AG08395 (cell line): ENCODE measurements around the gene CHST15.
A peak's percentile ranks its signal among the peaks of the same experiment; 100 is the strongest.

Source experiments
- DNase-seq: peaks from one replicate; pipeline ENCODE4 v3.0.0; 2012; ENCODE audit warnings: mixed read lengths, low spot score

Gene CHST15

DNA sequence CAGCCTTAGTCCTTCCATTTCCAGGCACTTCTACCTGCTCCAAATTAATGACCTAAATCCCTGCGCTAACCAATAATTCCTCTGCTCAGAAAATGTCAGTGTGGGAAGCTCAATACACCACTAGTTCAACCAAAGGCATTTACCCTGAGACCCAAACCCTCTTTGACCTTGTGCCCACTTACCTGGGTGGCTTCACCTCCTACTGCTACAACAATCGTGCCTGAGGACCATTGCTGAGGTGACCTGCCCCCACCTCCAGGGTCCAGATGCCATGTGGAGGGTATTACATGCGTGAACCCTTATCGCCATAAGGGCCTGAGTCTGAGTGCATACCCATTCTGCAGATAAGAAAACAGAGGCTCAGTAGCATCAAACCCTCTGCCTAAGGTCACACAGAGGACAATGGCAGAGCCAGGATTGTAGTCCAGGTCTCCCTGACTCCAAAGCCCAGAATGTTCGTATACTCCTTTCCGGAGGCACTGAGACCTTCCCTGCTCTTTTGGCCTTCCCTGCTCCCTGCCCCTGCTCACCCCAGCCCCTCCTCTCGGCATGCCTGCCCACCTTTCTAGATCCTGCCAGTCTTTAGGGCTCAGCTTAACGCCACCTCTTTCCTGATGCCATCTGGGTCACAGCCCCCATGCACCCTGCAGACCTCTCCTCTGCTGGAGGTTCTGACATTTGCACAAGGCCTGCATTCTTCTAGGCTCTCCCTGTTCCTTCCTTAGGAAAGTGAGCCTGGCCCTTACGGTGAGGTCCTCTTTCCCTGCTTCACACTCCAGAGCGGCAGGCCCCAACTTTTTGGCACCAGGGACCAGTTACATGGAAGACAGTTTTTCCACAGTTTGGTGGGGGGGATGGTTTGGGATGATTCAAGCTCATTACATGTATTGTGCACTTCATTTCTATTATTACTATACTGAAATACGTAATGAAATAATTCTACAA lies 94.9 kb downstream of the CHST15 start:
- no peak for DNase-seq

DNA sequence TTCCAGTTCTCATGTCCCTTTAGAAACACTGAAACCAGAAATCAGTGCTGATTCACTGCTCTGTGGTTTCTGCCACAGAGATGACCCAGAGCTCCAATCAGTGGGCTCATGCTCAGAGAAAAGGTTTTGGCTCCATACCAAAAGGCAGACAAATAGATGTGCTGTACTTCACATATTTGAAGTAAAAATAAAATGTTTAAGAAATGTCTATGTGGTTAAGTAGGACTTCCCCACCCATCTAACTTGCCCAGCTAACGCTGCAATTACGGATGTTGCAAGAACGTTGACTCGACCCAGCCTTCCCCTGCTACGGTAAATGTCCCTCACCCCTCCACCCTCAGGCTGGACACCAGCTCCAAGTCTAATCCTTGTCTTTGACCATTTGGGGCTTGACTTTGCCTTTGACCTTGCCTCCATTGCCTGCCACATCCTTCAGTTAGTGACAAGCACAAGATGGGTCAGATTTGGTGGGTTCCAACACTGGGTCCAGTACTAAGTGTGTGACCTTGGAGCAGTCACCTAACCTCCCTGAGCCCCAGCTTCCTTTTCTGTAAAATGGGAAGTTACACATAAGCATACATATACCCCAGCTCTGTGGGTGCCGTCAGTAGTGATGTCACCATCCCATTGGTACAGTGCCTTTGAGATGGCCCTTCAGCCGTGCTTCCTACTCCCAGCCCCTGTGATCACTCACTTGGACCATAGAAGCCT lies 95.8 kb downstream of the CHST15 start:
- DNase-seq = peak; percentile 92

DNA sequence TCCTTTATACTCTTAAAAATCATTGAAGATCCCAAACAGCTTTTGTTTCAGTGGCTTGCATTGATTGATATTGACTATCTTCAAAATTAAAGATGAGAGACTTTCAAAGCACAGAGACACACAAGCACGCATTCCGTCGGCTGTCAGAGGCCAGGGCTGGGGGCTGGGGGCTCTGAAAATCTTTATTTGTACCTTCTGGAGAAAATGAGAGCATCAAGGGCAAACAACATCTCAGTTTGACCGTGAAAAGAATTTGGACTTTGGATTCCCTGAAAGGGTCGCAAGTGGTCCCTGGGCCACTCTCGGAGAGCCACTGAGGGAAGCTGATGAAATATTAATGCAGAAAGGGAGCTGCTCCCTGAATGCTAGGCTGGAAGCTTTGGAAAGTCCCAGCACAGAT lies 96.4 kb downstream of the CHST15 start:
- DNase-seq = no peak

DNA sequence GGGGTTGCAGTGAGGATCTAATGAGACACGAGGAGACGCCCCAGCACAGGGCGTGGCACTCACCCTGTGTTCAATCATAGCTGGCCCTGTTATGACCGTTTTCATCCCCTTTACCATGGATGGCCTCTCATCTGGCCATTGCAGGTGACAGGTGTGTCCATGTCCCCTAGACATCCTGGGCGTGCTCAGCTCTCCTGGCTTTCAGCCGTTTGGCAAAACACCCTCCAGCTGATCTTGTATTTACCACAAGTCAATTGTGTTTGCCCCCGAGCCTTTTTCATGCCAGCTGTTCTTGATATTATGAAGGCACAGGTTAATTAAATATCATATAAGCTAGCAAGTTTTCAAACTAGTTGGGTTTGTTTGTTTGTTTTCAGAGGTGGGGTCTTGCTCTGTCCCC lies 97.1 kb downstream of the CHST15 start:
- no peak for DNase-seq

DNA sequence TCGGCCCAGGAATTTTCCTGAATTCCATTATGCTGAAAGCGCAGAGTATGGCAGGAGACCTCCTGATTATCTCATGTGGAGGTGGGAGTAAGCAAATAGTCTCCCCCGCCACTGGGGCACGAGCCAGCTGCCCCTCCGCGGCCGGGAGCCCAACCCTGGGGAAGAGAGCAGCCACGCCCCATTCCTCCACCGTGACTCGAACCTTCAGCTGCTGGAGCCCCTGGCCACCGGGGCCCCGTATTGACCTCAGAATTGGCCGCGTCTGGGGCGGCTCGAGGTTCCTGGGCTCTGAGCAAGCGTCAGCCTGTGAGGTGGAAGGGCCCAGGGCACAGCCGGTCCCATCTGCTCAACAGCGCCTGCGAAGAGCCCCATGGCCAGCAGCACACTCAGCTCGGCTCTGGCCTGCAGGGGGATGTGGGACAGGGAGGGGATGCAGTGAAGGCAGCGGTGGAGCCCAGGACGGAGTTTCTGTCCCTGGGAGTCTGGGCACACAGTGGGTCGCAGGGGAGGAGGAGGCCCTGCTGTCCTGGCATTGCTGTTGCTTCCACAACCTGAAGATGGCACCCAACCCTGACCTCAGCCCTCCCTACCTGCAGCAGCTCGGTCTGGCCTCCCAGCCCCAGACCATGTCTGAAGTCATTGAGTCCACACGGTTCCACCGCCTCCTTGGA lies 97.8 kb downstream of the CHST15 start:
- peak; percentile 83 for DNase-seq

DNA sequence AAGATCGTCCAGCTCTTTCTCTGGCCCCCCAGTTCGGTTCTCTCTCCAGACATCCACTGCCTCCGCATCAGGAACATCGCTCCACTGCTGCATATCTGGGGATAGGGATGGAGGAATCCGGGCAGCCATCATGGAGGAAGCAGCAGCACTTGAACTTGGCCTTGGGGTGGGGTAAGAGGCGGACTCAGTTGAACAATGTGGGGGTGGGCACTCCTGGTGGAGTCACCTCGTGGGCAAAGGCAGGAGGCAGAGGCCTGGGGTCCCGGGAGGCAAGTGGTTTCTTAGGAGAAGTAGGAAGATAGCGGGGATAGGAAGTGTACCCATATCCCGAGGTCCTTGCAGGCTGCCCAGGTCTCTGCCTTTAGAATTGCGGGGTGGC lies 98.3 kb downstream of the CHST15 start:
- no peak for DNase-seq

DNA sequence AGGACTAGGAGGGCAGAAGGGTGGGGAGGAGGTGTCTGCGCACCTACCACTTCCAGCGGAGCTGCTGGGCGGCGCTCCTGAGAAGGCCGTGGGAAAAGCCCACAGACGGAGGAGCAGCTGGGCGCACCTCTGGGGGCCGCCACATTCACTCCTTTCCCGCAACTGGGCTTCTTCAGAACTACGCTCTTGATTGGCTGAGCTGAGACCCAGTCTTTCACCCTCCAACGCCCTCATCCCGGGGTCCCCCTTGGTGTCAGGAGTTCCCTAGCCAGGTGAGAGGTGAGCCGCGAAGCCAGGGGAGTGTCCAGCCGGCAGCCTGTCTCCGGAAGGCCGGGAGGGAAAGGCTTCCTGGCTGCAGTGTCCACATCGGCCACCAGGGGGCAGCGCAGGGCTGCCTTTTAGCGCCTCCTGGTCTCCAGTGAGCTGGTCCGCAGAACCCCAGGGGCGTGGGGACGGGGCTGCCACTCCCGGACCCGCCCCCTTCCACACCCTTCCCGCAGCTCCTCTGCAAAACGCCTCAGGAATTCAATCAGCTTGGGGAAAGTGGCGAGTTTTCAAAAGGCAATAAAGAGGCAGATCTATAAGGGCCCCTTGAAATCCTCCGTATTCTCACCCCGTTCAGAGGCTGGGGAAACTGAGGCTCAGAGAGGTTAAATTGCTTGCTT lies 98.8 kb downstream of the CHST15 start:
- DNase-seq = peak; percentile 94

DNA sequence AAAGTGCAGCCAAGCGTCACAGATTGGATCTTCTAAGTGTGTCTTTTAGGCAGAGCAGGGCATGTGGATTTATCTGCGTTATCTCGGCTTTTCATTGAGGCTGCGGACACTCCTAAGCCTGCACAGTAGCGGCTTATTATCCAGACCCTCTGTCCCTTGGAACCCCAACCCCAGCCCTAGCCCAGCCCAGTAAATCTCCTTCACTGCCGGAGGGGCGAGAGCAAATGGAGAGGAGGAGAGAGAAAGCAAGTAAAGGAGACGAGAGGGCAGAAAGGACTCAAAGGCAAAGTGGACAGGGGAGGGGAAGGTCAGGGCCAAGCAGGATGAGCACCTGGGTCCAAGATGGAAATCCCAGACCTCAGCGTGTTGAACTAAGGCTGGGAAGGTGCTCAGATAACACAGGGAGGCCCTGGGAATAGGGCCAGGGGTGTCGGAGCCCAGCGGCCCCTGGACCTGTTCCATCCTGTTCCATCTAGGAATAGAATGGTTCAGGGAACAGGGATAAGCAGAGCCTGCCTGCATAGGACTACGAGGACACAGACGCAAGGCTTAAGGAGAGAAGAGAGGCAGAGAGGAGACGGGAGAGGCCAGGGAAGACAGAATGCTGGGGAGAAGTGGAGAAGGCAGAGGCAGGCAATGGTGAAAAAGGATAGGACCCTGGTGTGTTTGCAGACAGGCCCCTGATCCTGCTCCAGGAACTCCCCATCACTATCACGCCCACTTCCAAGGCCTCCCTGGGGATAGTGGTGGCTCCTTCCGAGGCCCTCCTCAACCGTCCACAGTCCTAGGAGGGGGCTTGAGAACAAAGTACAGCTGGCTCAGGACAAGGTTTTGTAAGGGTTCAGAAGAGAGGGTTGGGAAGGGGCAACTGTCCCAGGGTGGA lies 99.6 kb downstream of the CHST15 start:
- no peak for DNase-seq

DNA sequence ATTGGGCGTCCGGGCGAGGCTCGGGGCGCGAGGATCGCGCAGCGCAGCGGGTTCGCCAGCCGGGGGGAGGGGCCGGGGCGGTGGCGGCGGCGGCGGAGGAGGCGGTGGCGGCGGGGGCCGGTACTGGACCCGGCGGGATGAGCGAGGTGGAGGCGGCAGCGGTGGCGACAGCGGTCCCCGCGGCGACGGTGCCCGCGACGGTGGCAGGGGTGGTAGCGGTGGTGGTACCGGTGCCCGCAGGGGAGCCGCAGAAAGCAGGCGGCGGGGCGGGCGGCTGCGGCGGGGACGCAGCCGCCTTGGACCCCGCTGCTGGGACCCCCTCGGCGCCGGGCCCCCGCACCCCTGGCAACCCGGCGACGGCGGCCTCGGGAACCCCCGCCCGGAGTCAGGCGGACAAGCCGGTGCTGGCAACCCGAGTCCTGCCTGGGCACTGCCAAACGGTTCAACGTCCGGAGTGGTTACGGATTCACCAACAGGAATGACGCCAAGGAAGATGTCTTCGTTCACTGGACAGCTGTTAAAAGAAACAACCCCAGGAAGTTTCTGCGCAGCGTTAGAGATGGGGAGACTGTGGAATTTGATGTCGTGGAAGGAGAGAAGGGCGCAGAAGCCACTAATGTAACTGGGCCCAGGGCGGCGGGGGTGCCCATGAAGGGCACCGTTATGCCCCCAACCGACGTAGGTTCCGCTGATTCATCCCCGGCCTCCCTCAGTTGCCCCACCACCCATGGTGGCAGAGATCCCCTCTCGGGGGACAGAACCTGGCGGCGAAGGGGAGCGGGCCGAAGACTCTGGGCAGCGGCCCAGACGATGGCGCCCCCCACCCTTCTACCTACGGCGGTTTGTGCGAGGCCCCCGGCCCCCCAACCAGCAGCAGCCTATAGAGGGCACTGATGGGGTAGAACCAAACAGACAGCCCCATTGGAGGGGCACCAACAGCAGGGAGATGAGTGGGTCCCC lies 101.5 kb downstream of the CHST15 start:
- DNase-seq = no peak

DNA sequence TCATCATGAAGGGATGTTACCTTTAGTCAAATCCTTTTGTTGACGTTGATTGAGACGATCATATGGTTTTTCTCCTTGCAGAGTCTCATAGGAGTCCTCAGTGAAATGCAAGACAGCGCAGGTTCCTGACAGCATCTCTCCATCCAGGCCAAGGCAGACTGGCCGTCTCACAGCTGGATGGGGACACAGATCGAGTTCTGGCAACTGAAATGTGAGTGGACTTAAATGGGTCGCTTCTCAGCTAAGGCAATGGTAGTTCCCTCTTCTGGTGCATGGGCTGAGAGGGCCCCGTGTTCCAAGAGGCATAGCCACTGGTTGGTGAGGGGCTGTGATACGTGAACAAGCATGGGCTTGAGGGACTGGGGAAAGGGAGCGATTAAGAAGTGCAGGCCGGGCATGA lies 102.5 kb downstream of the CHST15 start:
- DNase-seq = no peak

DNA sequence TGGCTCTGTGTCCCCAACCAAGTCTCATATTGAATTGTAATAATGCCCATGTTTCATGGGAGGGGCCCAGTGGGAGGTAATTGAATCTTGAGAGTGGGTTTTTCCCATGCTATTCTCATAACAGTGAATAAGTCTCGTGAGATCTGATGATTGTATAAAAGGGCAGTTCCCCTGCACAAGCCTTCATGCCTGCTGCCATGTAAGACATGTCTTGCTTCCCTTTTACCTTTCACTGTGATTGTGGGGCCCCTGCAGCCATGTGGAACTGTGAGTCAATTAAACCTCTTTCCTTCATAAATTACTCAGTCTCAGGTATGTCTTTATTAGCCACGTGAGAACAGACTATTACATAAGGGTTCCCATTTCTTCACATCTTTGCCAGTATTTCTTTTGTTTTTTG lies 104.7 kb downstream of the CHST15 start:
- DNase-seq = no peak

DNA sequence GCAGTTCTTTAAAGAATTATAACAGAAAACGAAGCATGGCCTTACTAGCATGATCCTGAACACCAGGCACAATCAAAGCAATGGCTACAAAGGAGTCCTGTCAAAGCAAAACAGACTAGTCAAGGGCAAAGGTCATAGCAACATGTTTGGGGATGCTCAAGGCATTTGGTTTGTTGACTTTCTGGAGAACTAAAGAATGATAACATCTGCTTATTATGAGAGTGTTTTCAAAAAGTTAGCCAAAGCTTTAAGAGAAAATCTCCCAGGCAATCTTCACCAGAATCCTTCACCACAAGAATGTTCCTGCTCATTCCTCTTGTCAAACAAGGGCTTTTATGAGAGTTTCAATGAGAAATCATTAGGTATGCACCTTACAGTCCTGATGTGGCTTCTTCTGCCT lies 106.7 kb downstream of the CHST15 start:
- DNase-seq = no peak

DNA sequence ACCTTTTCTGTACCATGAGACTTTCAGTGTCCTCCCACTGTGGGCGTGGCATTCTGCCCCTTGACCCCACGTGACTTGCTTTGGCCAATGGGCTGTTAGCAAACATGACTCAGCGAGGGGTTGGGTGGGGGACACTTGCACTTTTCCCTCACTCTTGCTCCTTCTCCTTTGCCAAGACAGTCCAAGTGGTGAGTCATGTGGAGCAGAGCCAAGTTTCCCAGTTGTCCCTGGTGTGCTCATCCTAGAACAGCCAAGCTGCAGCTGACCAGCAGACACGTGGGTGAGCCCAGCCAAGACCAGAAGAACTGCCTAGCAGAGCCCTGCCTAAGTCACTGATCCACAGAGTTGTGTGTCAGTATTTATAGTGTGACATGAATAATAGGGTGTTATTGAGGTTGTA lies 119.0 kb downstream of the CHST15 start:
- DNase-seq = no peak

DNA sequence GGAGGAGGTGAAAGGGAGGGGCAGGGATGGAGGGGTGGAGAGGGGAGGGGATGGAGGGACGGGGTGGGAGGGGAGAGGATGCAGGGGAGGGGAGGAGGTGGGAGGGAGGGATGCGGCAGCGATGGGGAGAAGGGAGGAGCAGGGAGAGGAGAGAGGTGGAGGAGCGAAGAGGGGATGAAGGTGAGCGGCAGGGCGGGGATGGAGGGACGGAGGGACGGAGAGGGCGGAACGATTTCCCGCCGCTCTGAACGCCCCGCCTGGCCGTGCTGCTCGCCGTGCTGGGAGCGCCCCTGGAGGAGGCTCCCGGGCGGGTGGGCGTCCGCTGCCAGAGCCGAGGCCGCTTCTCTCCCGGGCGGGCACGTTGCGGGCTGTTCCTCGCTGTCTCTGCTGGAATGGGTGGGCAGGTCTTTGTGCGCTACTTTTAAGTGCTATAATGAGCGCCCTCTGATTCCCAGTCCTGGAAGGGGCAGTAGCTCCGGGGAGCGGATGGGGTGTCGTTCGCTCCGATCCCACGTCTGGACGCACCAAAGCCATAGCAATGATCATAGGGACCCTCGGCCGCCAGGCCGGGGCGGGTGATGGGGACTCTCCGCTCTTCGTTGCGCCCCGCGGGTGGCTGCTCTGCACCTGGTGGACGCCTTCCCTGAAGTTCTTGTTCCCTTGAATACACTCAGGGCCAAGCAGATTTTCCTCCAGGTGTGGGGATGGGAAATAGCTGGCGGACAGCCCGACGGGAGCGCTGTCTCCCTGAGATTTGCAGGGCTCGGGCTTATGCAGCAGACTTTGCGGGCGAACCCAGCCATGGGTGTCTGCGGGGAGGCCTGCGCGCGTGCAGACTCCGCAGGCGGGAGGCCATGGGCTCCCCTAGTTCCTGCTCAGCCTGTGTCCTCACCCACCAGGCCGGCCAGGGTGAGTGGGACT lies 120.7 kb downstream of the CHST15 start:
- no peak for DNase-seq

DNA sequence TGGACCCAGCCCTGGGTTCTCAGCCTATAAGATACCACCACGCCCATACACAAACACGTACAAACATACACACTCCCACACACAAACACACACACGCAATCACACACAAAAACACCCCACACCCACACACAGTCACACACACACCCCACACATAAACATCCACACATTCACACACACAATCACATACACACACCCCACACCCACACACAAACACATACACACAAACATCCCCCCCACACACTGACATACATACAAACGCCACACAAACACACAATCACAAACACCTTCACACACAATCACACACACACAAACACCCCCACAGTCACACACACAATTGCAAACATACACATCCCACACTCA lies 122.5 kb downstream of the CHST15 start:
- DNase-seq = no peak

DNA sequence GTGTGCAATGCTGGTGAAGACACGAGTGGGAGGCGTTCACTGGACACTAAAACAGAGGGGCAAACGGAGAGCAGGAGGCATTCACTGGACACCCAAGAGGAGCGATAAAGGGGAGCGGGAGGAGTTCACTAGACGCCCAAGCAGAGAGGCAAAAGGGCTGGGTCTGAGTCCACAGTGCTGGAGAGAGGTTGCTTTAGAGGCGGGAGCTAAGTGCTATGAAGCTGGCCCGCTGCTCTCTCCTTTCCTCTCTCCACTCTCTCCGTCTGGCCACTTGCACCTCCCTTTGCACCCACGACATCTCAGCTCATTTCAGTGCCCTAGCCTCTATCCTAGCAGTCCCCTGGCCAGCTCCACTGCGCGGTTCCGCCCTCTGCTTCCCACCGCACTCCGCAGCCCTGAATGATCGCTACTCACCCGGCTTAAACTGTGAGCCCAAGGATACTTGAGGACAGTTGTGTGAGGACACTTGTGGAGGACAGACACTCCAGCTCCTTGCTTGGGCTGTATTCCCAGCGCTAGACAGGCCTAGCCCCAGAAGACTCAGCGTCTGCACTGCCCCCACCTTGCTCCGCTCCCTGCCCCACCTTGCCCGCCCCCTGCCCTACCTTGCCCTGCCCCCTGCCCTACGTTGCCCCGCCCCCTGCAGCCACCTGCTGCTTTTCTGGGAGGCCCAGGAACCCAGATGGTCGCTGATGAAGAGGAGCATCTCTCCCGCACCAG lies 123.0 kb downstream of the CHST15 start:
- no peak for DNase-seq

DNA sequence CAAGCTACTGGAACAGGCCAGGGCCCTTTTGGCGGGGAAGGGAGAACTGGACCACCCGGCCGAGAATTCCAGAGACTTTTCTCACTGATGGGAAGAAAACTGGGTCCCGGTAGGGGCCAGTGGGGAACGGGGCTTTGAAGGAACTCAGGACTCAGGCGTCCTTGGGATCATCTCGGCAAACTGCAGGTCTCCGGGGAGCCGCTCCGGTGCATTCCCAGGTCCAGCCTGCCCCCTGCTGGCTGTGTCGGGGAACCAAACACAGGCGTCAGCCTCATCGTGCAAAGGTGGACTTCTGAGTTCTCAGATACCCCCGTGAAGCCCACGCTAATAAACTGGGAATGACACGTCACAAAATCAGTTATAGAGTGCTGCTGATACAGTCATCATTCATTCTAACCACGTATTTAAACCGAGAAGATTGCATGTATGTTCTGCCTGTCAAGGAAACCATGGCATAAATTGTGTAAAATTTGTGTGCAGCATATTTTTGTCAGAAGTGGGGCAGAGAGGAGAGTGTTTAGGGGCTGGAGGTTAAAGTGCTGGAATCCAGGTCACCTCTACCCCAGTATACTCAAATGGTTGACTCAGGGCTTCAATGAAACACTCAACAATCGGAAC lies 125.7 kb downstream of the CHST15 start:
- peak; percentile 88 for DNase-seq

DNA sequence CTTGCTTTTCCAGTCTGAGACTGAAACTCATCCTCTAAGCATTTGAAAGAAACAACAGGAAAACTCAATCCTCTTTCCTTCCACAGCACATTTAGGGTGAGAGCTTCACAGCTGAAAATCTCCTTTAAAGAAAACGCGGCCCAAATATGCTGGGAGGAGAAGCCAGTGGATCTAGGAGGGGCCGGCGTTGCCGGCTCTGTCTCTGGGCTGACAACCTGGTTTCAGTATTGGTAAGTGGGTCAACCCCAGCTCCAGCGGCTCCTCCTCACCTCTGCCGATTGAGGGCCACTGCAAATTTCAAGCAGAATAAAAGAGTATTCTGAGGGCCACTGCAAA lies 126.5 kb downstream of the CHST15 start:
- peak; percentile 36 for DNase-seq
